Activated naive CD4-positive, alpha-beta T cell treated with anti-CD3 and anti-CD28 coated beads for 36 hours (primary cell): Measurements from ENCODE around the gene DNAH14. TPM values are rescaled to one million over a fixed set of nuclear protein-coding genes. Genes with fewer than 3 reads are reported as not detected.
"Not testable (repeated sequence)": the region's sequence is repeated elsewhere in the genome, so short reads cannot be mapped to it uniquely, and the experiment has no call there.

Experiments used
- CTCF ChIA-PET: fragments of 350-600 bp; sonication (Branson Sonifier 250); formaldehyde crosslinking; loops from one replicate; lab custom pipeline; 2021; ENCODE audit warnings: antibody characterized with exemption; lab: Charles Lee
- DNase-seq: peaks from one replicate; pipeline ENCODE4 v3.0.0-alpha.2; 2020
- H3K27ac Mint-ChIP-seq: one replicate; pipeline ENCODE4 v1.8.0; 2021; ENCODE audit warnings: mild to moderate bottlenecking, mixed read lengths
- H3K27me3 Mint-ChIP-seq: one replicate; pipeline ENCODE4 v1.8.0; 2021; ENCODE audit warnings: low read depth, mixed read lengths
- H3K36me3 Mint-ChIP-seq: one replicate; pipeline ENCODE4 v1.8.0; 2021; ENCODE audit warnings: low read depth, mixed read lengths
- H3K4me1 Mint-ChIP-seq: one replicate; pipeline ENCODE4 v1.8.0; 2021; ENCODE audit warnings: low read depth, mixed read lengths
- H3K4me3 Mint-ChIP-seq: one replicate; pipeline ENCODE4 v1.8.0; 2021; ENCODE audit warnings: mild to moderate bottlenecking, moderate library complexity, mixed read lengths
- H3K9me3 Mint-ChIP-seq: one replicate; pipeline ENCODE4 v1.8.0; 2021; ENCODE audit warnings: mixed read lengths
- intact Hi-C: fragments of 100-400 bp; cut with micrococcal nuclease; formaldehyde crosslinking; loops from one replicate; pipeline ENCODE4 v1.15.1; 2023
- total RNA-seq, 2 experiments: library from RNA; stranded (reverse); gene quantifications; one replicate each; pipeline ENCODE4 v1.2.3, GENCODE V29; 2021

DNAH14 gene
- total RNA-seq, 2 experiments from 2014 or later, result 0.38 to 0.89 TPM

DNA sequence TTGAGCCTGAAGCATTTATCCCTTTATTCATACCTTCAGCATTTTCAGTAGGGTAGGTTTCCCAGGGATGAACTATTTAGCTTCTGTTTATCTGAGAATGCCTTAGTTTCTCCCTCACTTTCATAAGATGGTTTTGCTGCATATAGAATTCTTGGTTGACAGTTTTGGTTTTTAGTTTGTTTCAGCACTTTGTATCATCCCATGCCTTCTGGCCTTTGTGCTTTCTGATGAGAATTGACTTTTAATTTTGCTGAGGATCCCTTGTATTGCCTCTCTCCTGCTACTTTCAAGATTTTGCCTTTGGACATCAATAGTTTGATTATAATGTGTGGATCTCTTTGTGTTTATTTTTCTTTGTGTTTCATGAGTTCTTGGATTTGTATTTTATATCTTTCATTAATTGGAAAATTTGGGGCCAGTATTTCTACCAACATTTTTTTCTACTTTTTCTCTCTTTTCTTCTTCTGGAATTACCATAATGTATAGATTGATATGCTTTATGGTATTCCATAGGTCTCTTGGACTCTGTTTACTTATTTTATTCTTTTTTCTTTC is 261.8 kb downstream of the DNAH14 start:
- Mint-ChIP-seq H3K4me1 (no peaks in the 10 kb centered on the region), H3K27me3 (peaks cover 7% of the 10 kb centered on the region), H3K27ac (no peak overlapping the region), H3K9me3 (peaks cover 16% of the 10 kb centered on the region), H3K4me3 (no peak overlapping the region), H3K36me3 (peaks cover 2% of the 10 kb centered on the region)
- CTCF ChIA-PET, result no interaction called here
- no peak for DNase-seq
- intact Hi-C loops, result no loop called here

DNA sequence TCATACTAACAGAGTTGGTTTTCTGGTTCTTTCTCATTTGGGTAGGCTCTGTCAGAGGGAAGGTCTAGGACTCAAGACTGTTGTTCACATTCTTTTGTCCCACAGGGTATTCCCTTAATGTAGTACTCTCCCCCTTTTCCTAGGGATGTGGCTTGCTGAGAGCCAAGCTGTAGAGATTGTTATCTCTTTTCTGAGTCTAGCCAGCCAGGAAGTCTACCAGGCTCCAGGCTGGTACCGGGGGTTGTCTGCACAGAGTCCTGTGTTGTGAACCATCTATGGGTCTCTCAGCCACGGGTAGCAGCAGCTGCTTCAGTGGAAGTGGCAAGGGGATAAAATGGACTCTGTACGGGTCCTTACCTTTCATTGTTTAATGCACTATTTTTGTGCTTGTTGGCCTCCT is 272.0 kb downstream of the DNAH14 start:
- Mint-ChIP-seq H3K36me3 (no peaks in the 10 kb centered on the region), H3K9me3 (peaks cover 4% of the 10 kb centered on the region), H3K4me3 (no peak overlapping the region), H3K27me3 (peaks cover 4% of the 10 kb centered on the region), H3K27ac (no peak overlapping the region), H3K4me1 (no peaks in the 10 kb centered on the region)
- CTCF ChIA-PET, result no interaction called here
- DNase-seq, result no peak
- intact Hi-C loops, result no loop called here

DNA sequence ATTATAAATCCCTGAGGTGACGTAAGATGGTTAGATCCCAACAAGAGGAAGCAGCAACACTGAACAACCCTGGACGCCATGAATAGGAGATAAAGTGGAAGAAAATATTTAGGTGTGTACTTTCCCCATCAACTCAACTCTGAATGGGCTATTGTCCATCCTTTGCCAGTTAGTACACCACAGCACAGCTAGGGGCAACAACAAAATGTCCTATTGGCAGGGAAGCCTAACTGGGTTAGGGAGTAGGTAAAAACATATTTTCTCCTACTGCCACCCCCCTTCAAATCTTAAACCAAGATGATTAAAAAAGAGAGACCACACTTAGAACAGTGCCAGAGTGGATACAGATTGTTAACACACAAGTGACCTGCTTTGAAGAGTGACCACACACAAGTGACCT is 278.3 kb downstream of the DNAH14 start:
- H3K9me3 Mint-ChIP-seq, result no peaks in the 10 kb centered on the region
- H3K36me3 Mint-ChIP-seq, result no peaks in the 10 kb centered on the region
- CTCF ChIA-PET, result no interaction called here
- H3K27ac Mint-ChIP-seq, result no peak overlapping the region
- H3K27me3 Mint-ChIP-seq, result peaks cover 4% of the 10 kb centered on the region
- intact Hi-C loops, result no loop called here
- no peaks in the 10 kb centered on the region for H3K4me1 Mint-ChIP-seq
- no peak for DNase-seq
- no peak overlapping the region for H3K4me3 Mint-ChIP-seq

DNA sequence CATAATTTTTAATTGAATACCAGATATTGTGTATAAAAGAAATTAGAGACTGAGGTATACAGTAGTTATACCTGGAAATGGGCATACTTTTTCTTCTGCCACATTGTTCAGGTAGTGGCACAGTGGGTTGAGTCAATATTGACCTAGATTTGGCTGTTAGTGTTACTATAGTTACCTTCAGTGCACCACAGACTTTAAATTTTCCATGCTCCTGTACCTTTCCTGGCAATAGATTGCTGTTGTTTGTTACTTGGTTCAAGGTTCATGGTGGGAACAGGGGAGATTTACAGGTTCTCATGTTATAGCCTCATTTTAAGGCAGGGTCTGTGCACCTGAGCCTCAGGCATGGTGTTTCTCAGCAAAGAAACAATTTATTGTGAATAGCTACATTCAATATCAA is 279.7 kb downstream of the DNAH14 start:
- H3K4me3 Mint-ChIP-seq, result no peak overlapping the region
- no peak for DNase-seq
- peaks cover 4% of the 10 kb centered on the region for H3K27me3 Mint-ChIP-seq
- H3K4me1 Mint-ChIP-seq, result no peaks in the 10 kb centered on the region
- intact Hi-C loops, result no loop called here
- H3K27ac Mint-ChIP-seq, result no peak overlapping the region
- CTCF ChIA-PET, result no interaction called here
- no peaks in the 10 kb centered on the region for H3K9me3 Mint-ChIP-seq
- no peaks in the 10 kb centered on the region for H3K36me3 Mint-ChIP-seq

DNA sequence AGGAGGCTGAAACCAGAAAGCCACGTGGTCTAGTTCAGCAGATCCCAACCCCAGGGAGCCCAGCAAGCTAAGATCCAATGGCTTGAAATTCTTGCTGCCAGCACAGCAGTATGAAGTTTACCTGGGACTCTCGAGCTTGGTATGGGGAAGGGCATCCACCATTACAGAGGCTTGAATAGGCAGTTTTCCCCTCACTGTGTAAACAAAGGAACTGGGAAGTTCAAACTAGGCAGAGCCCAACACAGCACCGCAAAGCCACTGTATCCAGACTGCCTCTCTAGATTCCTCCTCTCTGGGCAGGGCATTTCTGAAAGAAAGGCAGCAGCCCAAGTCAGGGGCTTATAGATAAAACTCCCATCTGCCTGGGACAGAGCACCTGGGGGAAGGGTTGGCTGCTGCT is 280.7 kb downstream of the DNAH14 start:
- H3K27ac Mint-ChIP-seq, H3K36me3 Mint-ChIP-seq, intact Hi-C loops, H3K4me3 Mint-ChIP-seq, CTCF ChIA-PET, H3K27me3 Mint-ChIP-seq, H3K4me1 Mint-ChIP-seq, DNase-seq, H3K9me3 Mint-ChIP-seq: not testable (repeated sequence)

DNA sequence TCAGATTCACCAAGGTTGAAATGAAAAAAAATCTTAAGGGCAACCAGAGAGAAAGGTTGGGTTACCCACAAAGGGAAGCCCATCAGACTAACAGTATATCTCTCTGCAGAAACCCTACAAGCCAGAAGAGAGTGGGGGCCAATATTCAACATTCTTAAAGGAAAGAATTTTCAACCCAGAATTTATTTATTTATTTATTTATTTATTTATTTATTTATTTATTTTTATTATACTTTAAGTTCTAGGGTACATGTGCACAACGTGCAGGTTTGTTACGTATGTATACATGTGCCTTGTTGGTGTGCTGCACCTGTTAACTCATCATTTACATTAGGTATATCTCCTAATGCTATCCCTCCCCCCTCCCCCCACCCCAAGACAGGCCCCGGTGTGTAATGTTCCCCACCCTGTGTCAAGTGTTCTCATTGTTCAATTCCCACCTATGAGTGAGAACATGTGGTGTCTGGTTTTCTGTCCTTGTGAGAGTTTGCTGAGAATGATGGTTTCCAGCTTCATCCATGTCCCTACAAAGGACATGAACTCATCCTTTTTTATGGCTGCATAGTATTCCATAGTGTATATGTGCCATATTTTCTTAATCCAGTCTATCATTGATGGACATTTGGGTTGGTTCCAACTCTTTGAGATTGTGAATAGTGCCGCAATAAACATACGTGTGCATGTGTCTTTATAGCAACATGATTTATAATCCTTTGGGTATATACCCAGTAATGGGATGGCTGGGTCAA is 282.4 kb downstream of the DNAH14 start:
- H3K27ac Mint-ChIP-seq, H3K36me3 Mint-ChIP-seq, CTCF ChIA-PET, H3K4me3 Mint-ChIP-seq, DNase-seq, intact Hi-C loops, H3K9me3 Mint-ChIP-seq, H3K4me1 Mint-ChIP-seq: not testable (repeated sequence)
- H3K27me3 Mint-ChIP-seq, result peaks cover 13% of the 10 kb centered on the region

DNA sequence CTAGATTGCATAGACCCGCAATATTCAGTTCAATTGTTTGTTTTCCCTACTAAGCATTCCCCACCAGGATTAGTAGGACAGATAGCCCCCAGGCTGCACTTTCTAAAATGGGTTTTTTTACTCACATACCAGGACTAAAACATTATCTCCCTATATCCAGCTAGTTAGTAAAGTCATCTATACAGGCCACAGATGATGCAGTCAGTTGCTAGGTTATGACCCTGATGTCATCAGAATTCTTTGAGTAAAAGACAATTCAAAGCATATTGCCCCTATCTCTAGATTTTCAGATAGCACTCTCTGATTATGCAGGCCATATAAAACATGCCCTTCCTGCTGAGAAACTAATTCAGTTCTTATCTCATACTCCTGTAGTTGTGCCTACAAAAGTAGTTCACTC is 294.8 kb downstream of the DNAH14 start:
- CTCF ChIA-PET, result no interaction called here
- H3K27ac Mint-ChIP-seq, result no peak overlapping the region
- intact Hi-C loops, result no loop called here
- H3K4me1 Mint-ChIP-seq, result no peaks in the 10 kb centered on the region
- no peaks in the 10 kb centered on the region for H3K9me3 Mint-ChIP-seq
- H3K4me3 Mint-ChIP-seq, result no peak overlapping the region
- no peak for DNase-seq
- H3K36me3 Mint-ChIP-seq, result no peaks in the 10 kb centered on the region
- no peaks in the 10 kb centered on the region for H3K27me3 Mint-ChIP-seq

DNA sequence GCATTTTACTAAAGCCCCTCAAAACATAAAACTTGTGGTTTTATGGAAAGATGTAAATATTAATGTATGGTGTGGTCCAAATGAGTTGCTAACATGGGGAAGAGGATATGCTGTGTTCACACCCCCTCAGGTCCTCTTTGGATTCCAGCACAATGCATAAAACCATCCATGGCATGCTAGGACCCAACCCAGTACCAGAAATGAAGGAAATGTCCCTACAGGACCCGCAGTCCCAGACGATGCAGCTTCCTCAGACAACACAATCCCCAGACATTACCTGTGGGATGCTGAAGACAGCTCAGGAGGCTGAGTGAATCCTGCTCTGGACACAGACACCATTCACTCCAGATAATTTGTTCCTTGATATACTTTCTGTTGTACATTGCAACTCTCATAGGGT is 296.2 kb downstream of the DNAH14 start:
- H3K4me1 Mint-ChIP-seq, result no peaks in the 10 kb centered on the region
- H3K9me3 Mint-ChIP-seq, result no peaks in the 10 kb centered on the region
- no peak for DNase-seq
- H3K36me3 Mint-ChIP-seq, result no peaks in the 10 kb centered on the region
- H3K27me3 Mint-ChIP-seq, result no peaks in the 10 kb centered on the region
- intact Hi-C loops, result no loop called here
- CTCF ChIA-PET, result no interaction called here
- H3K4me3 Mint-ChIP-seq, result no peak overlapping the region
- H3K27ac Mint-ChIP-seq, result no peak overlapping the region

DNA sequence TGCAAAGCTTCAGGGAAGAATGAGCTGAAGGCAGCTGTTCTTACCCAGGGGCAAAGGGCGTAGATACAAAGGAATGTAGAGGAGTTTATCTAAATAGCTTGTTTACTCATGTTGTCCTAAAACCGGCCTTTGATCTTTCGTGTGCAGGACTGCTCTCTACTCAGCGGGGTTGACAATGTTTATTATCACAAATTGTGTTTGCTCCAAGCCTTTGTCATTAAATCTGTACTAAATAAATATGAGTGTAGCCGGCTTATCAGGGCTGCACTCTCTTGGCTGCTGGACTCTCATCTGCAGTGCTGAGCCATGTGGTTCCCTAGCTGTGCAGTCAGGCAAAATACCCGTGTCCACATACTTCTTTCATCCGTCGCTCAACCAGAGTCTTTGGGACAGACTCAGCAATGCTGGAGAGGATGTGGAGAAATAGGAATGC is 299.4 kb downstream of the DNAH14 start:
- H3K27ac Mint-ChIP-seq, result no peak overlapping the region

DNA sequence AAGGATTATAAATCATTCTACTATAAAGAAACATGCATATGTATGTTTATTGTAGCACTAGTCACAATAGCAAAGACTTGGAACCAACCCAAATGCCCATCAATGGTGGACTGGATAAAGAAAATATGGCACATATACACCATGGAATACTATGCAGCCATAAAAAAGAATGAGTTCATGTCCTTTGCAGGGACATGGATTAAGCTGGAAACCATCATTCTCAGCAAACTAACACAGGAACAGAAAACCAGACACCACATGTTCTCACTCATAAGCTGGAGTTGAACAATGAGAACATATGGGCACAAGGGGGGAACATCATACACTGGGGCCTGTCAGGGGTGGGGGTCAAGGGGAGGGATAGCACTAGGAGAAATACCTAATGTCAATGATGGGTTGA is 300.0 kb downstream of the DNAH14 start:
- H3K27me3 Mint-ChIP-seq, H3K4me3 Mint-ChIP-seq: not testable (repeated sequence)

More for the DNA sequence above, 299.4 kb downstream of the DNAH14 start:
- intact Hi-C loops, result no loop called here
- Mint-ChIP-seq H3K9me3 (no peaks in the 10 kb centered on the region), H3K27me3 (no peaks in the 10 kb centered on the region), H3K36me3 (no peaks in the 10 kb centered on the region), H3K4me1 (no peaks in the 10 kb centered on the region), H3K4me3 (no peak overlapping the region)
- no peak for DNase-seq
- CTCF ChIA-PET, result no interaction called here

DNA sequence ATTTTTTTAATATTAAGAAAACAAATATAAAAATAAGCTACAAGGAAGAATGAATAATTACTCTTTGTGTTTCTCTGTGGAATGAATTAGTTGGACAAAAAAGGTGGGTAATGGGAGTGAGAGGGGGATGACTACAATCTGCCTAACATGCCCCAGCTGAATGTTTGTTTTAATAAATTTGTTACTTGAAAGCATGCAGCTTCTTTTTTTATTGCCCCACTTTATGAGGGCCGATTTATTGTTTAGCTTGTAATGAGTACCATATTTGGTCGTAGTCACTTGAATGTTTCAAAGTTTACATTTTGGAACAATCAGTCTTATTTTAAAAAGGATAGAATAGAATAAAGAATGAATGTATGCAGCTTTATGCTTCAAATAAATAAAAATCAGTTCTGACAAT is 301.0 kb downstream of the DNAH14 start:
- H3K27ac Mint-ChIP-seq, result no peak overlapping the region
- CTCF ChIA-PET, result no interaction called here

More for the DNA sequence above, 300.0 kb downstream of the DNAH14 start:
- H3K9me3 Mint-ChIP-seq, H3K36me3 Mint-ChIP-seq, H3K4me1 Mint-ChIP-seq, intact Hi-C loops, DNase-seq, H3K27ac Mint-ChIP-seq, CTCF ChIA-PET: not testable (repeated sequence)

DNA sequence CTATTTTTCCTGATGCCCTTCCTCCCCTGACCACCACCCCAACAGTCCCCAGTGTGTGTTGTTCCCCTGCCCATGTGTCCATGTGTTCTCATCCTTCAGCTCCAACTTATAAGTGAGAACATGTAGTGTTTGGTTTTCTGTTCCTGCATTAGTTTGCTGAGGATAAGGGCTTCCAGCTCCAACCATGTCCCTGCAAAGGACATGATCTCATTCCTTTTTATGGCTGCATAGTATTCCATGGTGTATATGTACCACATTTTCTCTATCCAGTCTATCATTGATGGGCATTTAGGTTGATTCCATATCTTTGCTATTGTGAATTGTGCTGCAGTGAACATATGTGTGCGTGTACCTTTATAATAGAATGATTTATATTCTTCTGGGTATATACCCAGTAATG is 303.5 kb downstream of the DNAH14 start:
- H3K9me3 Mint-ChIP-seq, CTCF ChIA-PET: not testable (repeated sequence)
- H3K27me3 Mint-ChIP-seq, result peaks cover 13% of the 10 kb centered on the region

More for the DNA sequence above, 301.0 kb downstream of the DNAH14 start:
- H3K4me1 Mint-ChIP-seq, result no peaks in the 10 kb centered on the region
- H3K9me3 Mint-ChIP-seq, result no peaks in the 10 kb centered on the region
- H3K27me3 Mint-ChIP-seq, result no peaks in the 10 kb centered on the region
- DNase-seq, result no peak
- H3K4me3 Mint-ChIP-seq, result no peak overlapping the region
- no peaks in the 10 kb centered on the region for H3K36me3 Mint-ChIP-seq
- intact Hi-C loops, result no loop called here

DNA sequence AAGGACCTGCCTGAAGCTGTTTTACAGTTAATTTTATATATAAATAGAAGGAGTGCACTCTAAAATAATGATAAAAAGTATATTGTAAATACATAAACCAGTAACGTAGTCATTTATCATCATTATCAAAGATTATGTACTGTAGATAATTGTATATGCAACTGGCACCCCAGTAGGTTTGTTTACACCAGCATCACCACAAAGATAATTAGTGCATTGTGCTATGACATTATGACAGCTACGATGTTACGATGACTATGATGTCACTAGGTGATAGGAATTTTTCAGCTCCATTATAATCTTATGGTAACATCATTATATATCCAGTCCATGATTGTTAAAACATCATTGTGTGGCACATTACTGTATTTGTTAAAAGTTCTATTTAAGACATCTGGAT is 313.1 kb downstream of the DNAH14 start:
- DNase-seq, result no peak
- CTCF ChIA-PET, result no interaction called here
- intact Hi-C loops, result no loop called here
- Mint-ChIP-seq H3K4me3 (no peak overlapping the region), H3K4me1 (no peaks in the 10 kb centered on the region), H3K9me3 (peaks cover 8% of the 10 kb centered on the region), H3K27ac (no peak overlapping the region), H3K27me3 (peaks cover 24% of the 10 kb centered on the region), H3K36me3 (peaks cover 1% of the 10 kb centered on the region)

More for the DNA sequence above, 303.5 kb downstream of the DNAH14 start:
- H3K36me3 Mint-ChIP-seq, H3K27ac Mint-ChIP-seq, H3K4me3 Mint-ChIP-seq, H3K4me1 Mint-ChIP-seq, intact Hi-C loops, DNase-seq: not testable (repeated sequence)
